Thymus (tissue), 14 donors: ENCODE results near the gene IFNA6. TPM values are rescaled to one million over a fixed set of nuclear protein-coding genes. Genes with fewer than 3 reads are reported as not detected.

Experiments used
- DNase-seq, 9 donors: peaks; one replicate each; pipeline ENCODE4 v3.0.0-alpha.2; 2013; ENCODE audit warnings: low spot score in 9 of 9, low read depth in 6 of 9, missing footprints in 1 of 9
- H3K27ac ChIP-seq, 2 donors: one replicate each; pipeline ENCODE4 v1.5.1; 2013; ENCODE audit warnings: control low read depth in 1 of 2, low read depth in 1 of 2, low read length in 1 of 2, mild to moderate bottlenecking in 1 of 2, moderate library complexity in 1 of 2
- H3K27me3 ChIP-seq, 2 donors: one replicate each; pipeline ENCODE4 v1.5.1; 2013; ENCODE audit warnings: low read length in 1 of 2; ENCODE audit not compliant: control insufficient read depth in 2 of 2, insufficient read depth in 1 of 2
- H3K36me3 ChIP-seq, 2 donors: one replicate each; pipeline ENCODE4 v1.5.1; 2013; ENCODE audit warnings: low read length in 1 of 2, mild to moderate bottlenecking in 1 of 2, moderate library complexity in 1 of 2; ENCODE audit not compliant: control insufficient read depth in 2 of 2, insufficient read depth in 2 of 2
- H3K4me1 ChIP-seq, 2 donors: one replicate each; pipeline ENCODE4 v1.5.1; 2013; ENCODE audit warnings: low read length in 2 of 2; ENCODE audit not compliant: control insufficient read depth in 2 of 2, insufficient read depth in 2 of 2
- H3K4me3 ChIP-seq, 2 donors: one replicate each; pipeline ENCODE4 v1.5.1; 2013; ENCODE audit warnings: low read length in 2 of 2, control low read depth in 1 of 2, mild to moderate bottlenecking in 1 of 2
- H3K9me3 ChIP-seq, 2 donors: one replicate each; pipeline ENCODE4 v1.5.1; 2013; ENCODE audit warnings: low read length in 1 of 2, mild to moderate bottlenecking in 1 of 2; ENCODE audit not compliant: control insufficient read depth in 2 of 2, insufficient read depth in 1 of 2
- WGBS: extraction: QIAGEN DNeasy Blood & Tissue Kit; methylation state at CpG from one replicate; pipeline ENCODE4 v1.1.7; 2013; 5-methylcytosine and 5-hydroxymethylcytosine counted together
- long read RNA-seq, 10 donors: transcript quantifications; one replicate each; lab custom pipeline, GENCODE V29; 2026
- polyA plus RNA-seq: library from polyadenylated mRNA; stranded (reverse); fragments of 200-250 nt; gene quantifications from one replicate; pipeline ENCODE4 v1.2.3, GENCODE V29; 2013
- total RNA-seq: library from RNA; stranded (reverse); fragments of 120-200 nt; gene quantifications from one replicate; pipeline ENCODE4 v1.2.4, GENCODE V29; 2013
- donor health status: healthy.

Gene IFNA6
- total RNA-seq (not detected), polyA plus RNA-seq (not detected)
- long read RNA-seq, donor 1 = 0 reads
- long read RNA-seq, donor 2 = 0 reads
- long read RNA-seq, donor 3 = 0 reads
- long read RNA-seq, donor 4 = 0 reads
- long read RNA-seq, donor 5 = 0 reads
- long read RNA-seq, donor 6 = 0 reads
- long read RNA-seq, donor 7 = 0 reads
- long read RNA-seq, donor 8 = 0 reads
- long read RNA-seq, donor 9 = 0 reads
- long read RNA-seq, donor 10 = 0 reads

DNA sequence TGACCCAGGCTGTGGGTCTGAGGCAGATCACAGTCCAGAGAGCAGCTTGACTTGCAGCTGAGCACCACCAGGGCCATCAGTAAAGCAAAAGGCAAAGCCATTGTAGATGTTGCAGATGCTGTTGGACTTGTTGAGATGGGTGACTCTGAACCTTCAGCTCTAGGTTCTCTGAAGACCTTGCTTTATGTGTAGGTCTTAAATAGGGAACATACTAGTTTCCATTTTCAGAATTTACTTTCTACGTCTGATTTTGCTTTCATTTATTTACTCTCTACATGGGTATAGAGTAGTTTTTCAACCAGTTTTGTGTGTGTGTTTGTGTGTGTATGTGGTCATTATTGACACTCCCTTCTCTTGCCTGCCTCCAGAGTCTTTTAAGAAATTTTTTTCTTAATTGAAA is at the start of gene IFNA6:
TSS of gene IFNA6 (minus strand) at position 101 of the 400 bp plus-strand sequence. CDS start at position 101, 0 bp downstream.
- Histone ChIP-seq H3K9me3 (no peaks in the 10 kb centered on the region), H3K27ac (no peak within 1 kb of the TSS), H3K27me3 (no peaks in the 10 kb centered on the region), H3K4me3 (no peak within 1 kb of the TSS), H3K4me1 (no peaks in the 10 kb centered on the region), H3K36me3 (no peaks in the 10 kb centered on the region)
- WGBS = 97% methylated on average over 1 of the region's 1 CpG
- no peak for DNase-seq

DNA sequence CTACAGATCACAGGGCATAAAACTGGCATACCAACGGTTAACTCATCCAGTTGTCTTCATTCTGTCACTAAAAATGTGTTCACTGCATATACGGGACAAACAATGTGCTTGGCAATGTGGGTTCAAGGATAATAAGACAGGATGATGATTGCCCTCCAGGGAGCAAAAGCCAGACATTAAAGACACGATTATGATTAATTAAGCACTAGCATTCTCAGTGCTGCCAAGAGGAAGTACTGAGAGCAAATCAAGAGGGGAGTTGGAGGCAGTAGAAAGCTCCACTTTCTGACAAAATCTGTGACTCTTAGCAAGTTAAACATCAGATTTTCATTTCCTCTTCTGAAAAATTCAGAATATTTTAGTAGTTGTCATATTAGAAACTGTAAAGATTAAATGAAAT is 49.3 kb upstream of the IFNA6 start:
- H3K4me3 ChIP-seq = no peak overlapping the region
- H3K4me1 ChIP-seq = peaks cover 3 to 14% of the 10 kb centered on the region in 2 donors
- H3K27ac ChIP-seq = no peak overlapping the region
- no peaks in the 10 kb centered on the region for H3K36me3 ChIP-seq
- no peaks in the 10 kb centered on the region for H3K9me3 ChIP-seq
- DNase-seq = no peak
- peaks cover 19 to 42% of the 10 kb centered on the region in 2 donors for H3K27me3 ChIP-seq
- 35% methylated on average over 3 of the region's 3 CpGs for WGBS

DNA sequence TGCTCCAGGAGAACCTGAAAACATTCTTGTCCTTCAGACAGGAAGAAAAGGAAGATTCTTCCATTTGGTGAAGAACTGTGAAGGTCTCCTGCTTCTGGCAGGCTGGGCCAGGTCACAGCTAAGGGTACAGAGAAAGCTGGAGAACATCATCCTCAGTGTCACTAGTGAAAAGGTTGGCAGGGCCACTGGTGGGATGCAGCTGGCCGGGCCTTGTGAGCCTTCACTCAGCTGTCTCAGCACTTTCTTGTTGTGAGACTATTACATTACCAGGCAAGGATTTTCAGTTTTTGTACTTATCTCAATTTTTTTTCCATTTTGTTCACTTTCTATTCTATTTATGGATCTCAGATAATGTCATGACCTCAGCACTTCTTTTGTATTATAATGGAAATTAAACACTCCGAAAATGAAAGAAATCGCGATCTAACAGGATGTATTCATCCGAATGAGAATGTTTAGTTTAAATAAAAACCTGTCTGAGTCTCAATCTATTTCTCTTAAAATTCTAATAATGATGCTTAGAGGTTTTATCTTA is 48.3 kb upstream of the IFNA6 start:
- Histone ChIP-seq H3K4me3 (no peak overlapping the region), H3K27ac (no peak overlapping the region), H3K27me3 (peaks cover 19 to 39% of the 10 kb centered on the region in 2 donors), H3K9me3 (no peaks in the 10 kb centered on the region), H3K36me3 (no peaks in the 10 kb centered on the region), H3K4me1 (peaks cover 3 to 14% of the 10 kb centered on the region in 2 donors)
- DNase-seq = no peak
- 94% methylated on average over 5 of the region's 5 CpGs for WGBS

DNA sequence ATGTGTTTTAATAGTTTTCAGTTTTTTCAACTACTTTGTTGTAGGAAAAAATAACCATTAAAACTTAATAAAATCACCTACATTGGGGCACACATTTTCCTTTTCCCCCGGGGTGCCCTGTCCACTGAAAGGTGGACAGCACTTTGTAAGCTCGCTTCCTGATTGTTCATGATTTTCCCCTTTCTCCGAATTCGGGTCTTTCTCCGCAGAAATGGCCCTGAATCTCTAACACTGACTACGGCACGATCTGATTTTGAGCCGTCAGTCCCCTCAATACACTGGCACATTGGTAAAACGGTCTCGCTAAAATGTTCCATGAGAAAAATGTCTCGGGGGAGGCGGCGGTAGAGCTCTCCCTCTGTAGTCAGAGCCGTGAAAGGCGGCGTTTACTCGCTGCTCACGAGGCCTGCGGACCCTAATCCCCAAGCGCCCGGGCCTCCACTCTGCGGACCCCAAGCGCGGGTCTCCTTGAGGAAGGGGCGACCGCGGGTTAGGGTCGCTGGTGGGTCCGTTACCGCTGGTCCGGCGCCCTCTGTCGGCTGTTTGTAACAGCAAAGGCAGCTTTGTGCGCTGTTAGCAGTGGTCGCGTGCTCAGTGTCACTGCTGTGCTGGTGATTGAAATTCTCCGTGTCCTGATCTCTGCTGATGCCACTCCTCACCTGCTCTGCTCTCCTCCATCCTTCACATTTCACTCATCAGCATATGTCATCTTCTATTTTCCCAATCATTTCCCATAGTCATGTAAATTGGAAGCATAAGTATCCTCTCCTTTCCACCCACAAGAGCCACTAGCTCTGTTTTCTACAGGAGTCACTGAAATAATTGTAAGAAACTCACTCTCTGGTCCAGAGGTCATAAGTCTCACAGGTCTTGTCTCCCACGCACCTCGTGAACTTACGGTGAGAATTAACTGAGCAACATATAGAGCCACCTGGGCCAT is 45.4 kb upstream of the IFNA6 start:
- peaks cover 0 to 7% of the 10 kb centered on the region in 2 donors for H3K4me1 ChIP-seq
- peak in 8 of 9 donors; percentile 15 to 74 (median 40) for DNase-seq
- peak overlapping the region; percentile 42 for H3K4me3 ChIP-seq
- H3K27me3 ChIP-seq = peaks cover 0 to 15% of the 10 kb centered on the region in 2 donors
- H3K27ac ChIP-seq = no peak overlapping the region
- H3K9me3 ChIP-seq = no peaks in the 10 kb centered on the region
- no peaks in the 10 kb centered on the region for H3K36me3 ChIP-seq
- 9% methylated on average over 40 of the region's 40 CpGs for WGBS

DNA sequence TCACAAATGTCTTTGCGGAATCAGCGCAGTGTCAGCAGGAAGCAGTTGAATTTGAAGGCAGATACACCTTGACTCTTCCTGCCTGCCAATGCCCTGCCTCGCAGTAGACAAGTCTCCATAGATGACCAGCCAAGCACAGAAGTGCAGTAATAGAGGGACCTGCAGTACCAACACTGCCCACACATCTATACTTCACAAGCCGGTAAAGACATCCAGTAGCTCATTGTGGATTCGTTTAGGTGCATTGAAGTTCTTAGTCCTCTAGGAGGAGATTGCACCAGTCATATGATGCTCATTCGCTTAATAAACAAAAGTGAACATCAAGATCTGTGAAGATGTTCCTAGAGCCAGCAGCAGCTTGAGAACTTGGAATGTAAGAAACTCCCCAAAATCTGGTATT is 41.6 kb upstream of the IFNA6 start:
- H3K4me3 ChIP-seq = no peak overlapping the region
- DNase-seq = no peak
- peaks cover 0 to 9% of the 10 kb centered on the region in 2 donors for H3K27me3 ChIP-seq
- no peak overlapping the region for H3K27ac ChIP-seq
- no peaks in the 10 kb centered on the region for H3K9me3 ChIP-seq
- H3K36me3 ChIP-seq = no peaks in the 10 kb centered on the region
- H3K4me1 ChIP-seq = peaks cover 0 to 7% of the 10 kb centered on the region in 2 donors
- 96% methylated on average over 6 of the region's 6 CpGs for WGBS

DNA sequence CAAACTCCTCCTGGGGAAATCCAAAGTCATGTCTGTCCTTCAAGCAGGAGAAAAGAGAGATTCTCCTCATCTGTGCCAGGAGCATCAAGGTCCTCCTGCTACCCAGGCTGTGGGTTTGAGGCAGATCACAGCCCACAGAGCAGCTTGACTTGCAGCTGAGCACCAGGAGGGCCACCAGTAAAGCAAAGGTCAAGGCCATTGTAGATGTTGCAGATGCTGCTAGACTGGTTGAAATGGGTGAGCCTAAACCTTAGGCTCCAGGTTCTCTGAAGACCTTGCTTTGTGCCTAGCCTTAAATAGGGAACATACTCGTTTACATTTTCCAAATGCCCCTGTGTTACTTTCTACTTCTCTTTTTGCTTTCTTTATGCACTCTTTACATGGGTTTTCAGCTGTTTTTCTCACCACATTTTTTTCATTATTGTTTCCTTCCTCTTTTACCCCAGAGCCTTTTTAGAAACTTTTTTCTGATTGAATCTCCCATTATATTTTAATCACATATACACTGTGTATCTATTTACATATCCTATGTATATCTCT is 34.5 kb upstream of the IFNA6 start, which contains the start of gene IFNA2:
TSS of gene IFNA2 (minus strand) at position 268 of the 540 bp plus-strand sequence. CDS start at position 199, 69 bp downstream.
- H3K27ac ChIP-seq = no peak within 1 kb of the TSS
- H3K4me1 ChIP-seq = no peaks in the 10 kb centered on the region
- no peaks in the 10 kb centered on the region for H3K36me3 ChIP-seq
- H3K27me3 ChIP-seq = no peaks in the 10 kb centered on the region
- H3K4me3 ChIP-seq = no peak within 1 kb of the TSS
- 0% methylated on average over 1 of the region's 1 CpG for WGBS
- no peak for DNase-seq
- no peaks in the 10 kb centered on the region for H3K9me3 ChIP-seq

DNA sequence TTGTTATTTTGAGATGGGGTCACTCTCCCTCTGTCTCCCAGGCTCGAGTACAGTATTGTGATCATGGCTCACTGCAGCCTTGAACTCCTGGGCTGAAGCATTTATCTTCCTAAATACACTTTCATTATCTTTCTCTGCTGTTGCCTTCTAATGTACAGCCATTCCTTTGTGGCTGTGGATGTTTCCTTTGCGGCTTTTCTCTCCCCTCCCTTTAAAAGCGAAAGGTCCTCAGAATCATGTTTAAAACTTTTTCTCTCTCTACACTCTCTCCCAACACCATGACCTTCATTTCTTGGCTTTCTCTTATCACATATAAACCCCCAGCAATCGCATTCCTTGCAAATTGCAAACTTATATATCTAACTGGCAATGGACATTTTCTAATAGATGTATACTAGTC is 32.9 kb upstream of the IFNA6 start:
- WGBS = 66% methylated on average over 4 of the region's 4 CpGs
- Histone ChIP-seq H3K27ac (no peak overlapping the region), H3K4me3 (no peak overlapping the region), H3K9me3 (no peaks in the 10 kb centered on the region), H3K36me3 (no peaks in the 10 kb centered on the region), H3K27me3 (no peaks in the 10 kb centered on the region), H3K4me1 (no peaks in the 10 kb centered on the region)
- no peak for DNase-seq

DNA sequence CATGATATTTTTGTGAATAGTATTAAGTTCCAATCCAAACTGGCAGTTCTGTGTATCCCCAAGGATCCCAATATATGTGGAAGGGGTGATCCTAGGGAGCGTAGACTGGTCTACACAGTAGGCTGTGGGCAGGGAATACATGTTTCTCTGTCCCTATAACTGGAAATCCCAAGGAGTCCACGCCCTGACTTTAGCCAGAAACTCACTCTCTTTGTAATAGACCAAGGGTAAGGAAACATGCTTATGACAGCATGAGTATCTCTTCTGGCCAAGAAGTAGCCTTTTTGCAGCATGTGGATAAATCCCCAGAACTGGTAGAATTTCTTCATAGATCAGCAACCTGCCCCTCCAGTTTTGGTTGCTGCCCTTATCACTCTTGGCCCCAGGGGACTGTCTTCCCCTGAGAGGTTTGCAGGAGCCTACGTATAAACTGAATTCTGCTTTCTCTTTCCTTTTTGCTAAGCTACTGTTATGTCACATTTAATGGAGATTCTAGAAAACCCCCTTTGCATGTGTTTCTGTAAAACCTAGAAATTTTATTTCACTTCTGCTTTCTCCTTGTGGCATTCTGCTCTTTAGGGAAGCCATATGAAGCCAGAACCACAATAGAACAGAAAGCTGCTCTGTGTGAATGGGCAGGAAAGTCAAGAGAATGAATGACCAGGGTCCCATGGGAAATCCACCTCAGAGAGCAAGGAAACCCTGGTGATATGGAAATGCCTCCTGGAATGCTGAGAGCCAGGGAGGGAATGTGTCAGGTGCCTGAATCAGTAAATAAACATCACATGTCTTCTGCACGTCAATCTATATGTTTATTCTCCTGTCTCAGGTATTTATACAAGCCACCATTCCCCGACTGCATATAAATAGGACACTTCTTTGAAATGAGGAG is 31.0 kb upstream of the IFNA6 start:
- Histone ChIP-seq H3K36me3 (no peaks in the 10 kb centered on the region), H3K4me3 (no peak overlapping the region), H3K9me3 (no peaks in the 10 kb centered on the region), H3K27ac (no peak overlapping the region), H3K27me3 (no peaks in the 10 kb centered on the region), H3K4me1 (no peaks in the 10 kb centered on the region)
- WGBS = 77% methylated on average over 5 of the region's 5 CpGs
- peak in 1 of 9 donors; percentile 29 for DNase-seq
